GM18519 (cell line): ENCODE measurements around the gene HS6ST2.

Experiments used
- ATAC-seq: cut with Tn5 transposase; IDR thresholded peaks from one replicate; pipeline ENCODE4 v1.9.1; 2021; ENCODE audit warnings: mild to moderate bottlenecking, moderate library complexity; ENCODE audit not compliant: unreplicated experiment, low FRiP score

Gene HS6ST2

GRCh38 chrX:132748268-132748667 lies 210.2 kb downstream of the HS6ST2 start:
- ATAC-seq: no peak

- ATAC-seq: no peak
Measured at GRCh38 chrX:132745593-132745992, 212.8 kb downstream of the HS6ST2 start.

GRCh38 chrX:132744470-132744869 lies 214.0 kb downstream of the HS6ST2 start:
- ATAC-seq: no peak

GRCh38 chrX:132743086-132743485 lies 215.3 kb downstream of the HS6ST2 start:
- no peak for ATAC-seq

GRCh38 chrX:132742246-132742645 lies 216.2 kb downstream of the HS6ST2 start:
- ATAC-seq: no peak

GRCh38 chrX:132741689-132742088 lies 216.7 kb downstream of the HS6ST2 start:
- no peak for ATAC-seq

- no peak for ATAC-seq
Measured at GRCh38 chrX:132740316-132741123, 217.9 kb downstream of the HS6ST2 start.

GRCh38 chrX:132738951-132739350 lies 219.5 kb downstream of the HS6ST2 start:
- no peak for ATAC-seq

- no peak for ATAC-seq
Measured at GRCh38 chrX:132737743-132738142, 220.7 kb downstream of the HS6ST2 start.

- no peak for ATAC-seq
Measured at GRCh38 chrX:132732236-132732635, 226.2 kb downstream of the HS6ST2 start.

GRCh38 chrX:132730726-132731125 lies 227.7 kb downstream of the HS6ST2 start:
- ATAC-seq: no peak

- ATAC-seq: no peak
Measured at GRCh38 chrX:132730266-132730665, 228.2 kb downstream of the HS6ST2 start.

GRCh38 chrX:132728296-132728695 lies 230.1 kb downstream of the HS6ST2 start:
- ATAC-seq: no peak

GRCh38 chrX:132718431-132718958 lies 239.9 kb downstream of the HS6ST2 start:
- ATAC-seq: no peak

GRCh38 chrX:132716006-132716405 lies 242.4 kb downstream of the HS6ST2 start:
- no peak for ATAC-seq

GRCh38 chrX:132714913-132715312 lies 243.5 kb downstream of the HS6ST2 start:
- ATAC-seq: no peak

GRCh38 chrX:132712350-132712749 lies 246.1 kb downstream of the HS6ST2 start:
- ATAC-seq: no peak

- no peak for ATAC-seq
Measured at GRCh38 chrX:132710656-132711155, 247.7 kb downstream of the HS6ST2 start.

- no peak for ATAC-seq
Measured at GRCh38 chrX:132708529-132708928, 249.9 kb downstream of the HS6ST2 start.

- ATAC-seq: no peak
Measured at GRCh38 chrX:132704769-132705168, 253.7 kb downstream of the HS6ST2 start.

GRCh38 chrX:132694382-132694781 lies 264.0 kb downstream of the HS6ST2 start:
- no peak for ATAC-seq

- ATAC-seq: no peak
Measured at GRCh38 chrX:132692526-132692925, 265.9 kb downstream of the HS6ST2 start.
